NCI-H2081 (cell line): Measurements from ENCODE around the gene GIPC2.
A peak's percentile ranks its signal among the peaks of the same experiment; 100 is the strongest.
"Not testable (repeated sequence)": the region's sequence is repeated elsewhere in the genome, so short reads cannot be mapped to it uniquely, and the experiment has no call there.

Source experiments
- DNase-seq, 2 experiments: peaks; one replicate each; lab custom pipeline; 2025; lab: John Stamatoyannopoulos, UW

The GIPC2 gene

GRCh38 chr1:78038071-78038470 is 7.7 kb upstream of the GIPC2 start:
- peak in 1 of 2 experiments; percentile 2 for DNase-seq

- DNase-seq, result peak in 1 of 2 experiments; percentile 9
Measured at GRCh38 chr1:78038491-78038939, 7.3 kb upstream of the GIPC2 start.

DNA sequence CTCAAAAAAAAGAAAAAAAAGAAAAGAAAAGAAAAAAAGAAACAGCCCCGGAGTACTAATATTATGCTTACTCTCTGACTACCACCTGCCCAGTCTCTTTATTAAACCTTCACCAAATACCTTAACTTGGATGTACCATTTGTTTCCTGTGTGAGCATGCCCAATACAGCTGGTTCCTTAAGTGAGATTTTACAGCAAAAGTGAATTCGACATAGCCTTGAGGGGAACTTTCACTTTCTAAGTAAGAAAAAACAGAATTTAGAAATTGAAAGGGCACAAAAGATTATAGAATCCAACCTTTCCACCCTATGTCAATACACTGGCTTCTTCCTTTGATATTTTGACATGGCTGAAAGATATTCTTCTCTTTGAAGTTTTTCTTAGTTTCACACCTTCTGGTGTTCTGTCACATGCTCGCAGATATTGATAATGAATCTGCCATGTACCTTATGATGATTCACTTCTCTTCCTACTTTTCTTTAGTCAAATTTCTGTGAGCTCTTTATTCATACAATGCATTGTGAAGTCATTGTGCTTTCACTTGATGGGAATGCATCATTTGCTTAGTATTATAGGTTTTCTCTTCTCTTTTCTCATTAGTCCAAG is 5.2 kb upstream of the GIPC2 start:
- no peak for DNase-seq

- DNase-seq, result no peak
Measured at GRCh38 chr1:78043436-78043835, 2.3 kb upstream of the GIPC2 start.

DNA sequence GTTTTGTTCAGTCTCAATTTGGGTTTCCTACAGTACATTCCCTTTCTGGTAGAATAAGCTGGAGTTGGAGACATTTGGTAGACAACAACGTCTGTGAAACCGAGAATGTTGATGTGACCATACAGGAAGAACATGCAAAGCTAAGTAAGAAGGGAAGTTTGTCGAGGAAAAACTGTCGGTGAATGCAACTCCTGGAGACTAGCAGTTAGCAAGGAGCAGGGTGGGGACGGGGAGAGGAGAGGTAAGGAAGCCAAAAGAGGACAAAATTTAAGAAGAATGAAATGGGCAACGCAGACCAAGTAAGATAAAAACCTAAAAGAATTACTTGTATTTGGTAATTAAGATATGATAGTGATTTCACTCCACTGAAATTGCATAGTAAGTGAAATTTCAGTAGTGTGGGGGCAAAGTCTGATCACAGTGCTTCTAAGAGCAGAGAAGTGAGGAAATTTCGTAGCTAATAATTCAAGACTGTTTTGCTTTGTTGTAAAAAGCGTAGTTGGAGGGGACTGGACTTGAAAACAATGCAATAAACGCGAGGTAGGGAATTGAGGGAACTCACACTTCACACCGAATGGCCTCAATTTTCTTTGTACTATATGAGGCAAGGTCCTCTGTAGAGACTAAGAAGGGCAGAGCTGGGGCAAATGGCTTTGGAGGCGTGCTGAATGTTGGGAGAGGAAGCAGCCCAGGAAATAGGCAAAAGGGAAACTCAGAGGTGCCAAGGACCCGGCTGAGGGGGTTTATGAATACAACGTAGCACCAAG is 787 bp upstream of the GIPC2 start:
- DNase-seq, result no peak

DNA sequence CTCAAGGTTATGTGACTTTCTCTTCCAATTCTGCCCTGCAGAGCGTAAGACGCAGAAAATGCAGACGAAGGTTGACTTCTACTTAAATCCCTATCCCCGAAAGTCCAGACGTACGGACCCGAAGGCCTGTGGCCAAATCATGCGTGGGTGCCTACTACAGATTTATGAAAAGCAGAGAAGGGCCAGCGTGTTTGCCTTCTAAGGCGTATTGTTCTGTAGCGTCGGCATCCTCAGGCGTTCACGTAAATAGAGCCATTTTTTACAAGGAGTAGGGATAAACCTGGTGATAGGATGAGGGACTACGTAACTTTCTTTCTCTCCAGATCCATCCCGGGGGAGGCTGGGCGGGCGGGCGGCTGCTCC is 222 bp upstream of the GIPC2 start:
- no peak for DNase-seq

DNA sequence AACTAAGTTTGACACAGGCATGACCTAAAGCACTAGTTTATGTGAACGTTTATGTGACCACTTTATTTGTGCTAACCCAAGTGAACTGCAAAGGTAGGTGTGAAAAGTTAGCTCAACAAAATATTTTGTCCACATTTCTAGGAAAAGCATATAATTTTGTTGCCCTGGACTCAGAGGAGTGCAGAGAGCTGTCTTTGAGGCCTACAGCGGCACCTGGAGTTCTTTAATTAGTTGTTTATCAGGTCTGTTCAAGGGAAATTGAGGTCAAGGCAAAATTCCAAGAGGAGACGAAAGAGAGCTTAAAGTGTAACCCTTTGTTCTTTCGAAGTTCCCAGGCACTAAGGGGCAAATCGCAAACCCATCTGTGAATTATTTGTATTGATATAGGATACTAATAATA is 1.3 kb downstream of the GIPC2 start:
- no peak for DNase-seq

DNA sequence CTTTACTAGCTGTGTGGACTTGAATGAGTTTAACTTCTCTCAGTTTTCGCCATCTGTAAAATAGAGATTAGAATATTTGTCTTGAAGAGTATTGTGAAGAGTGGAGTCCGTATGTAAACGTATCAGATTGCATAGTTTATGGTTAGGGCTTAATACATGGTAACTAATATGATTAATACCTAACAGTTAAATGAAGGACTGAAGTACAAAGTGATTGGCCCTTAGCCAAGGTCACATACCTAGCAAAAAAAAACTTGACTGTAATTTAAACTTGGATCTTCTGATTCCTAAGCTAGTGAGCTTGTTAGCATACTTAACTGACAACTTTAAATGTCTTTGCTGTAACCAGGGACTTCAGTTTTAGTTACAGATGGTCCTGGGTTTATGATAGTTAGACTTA is 1.9 kb downstream of the GIPC2 start:
- DNase-seq, result no peak

DNA sequence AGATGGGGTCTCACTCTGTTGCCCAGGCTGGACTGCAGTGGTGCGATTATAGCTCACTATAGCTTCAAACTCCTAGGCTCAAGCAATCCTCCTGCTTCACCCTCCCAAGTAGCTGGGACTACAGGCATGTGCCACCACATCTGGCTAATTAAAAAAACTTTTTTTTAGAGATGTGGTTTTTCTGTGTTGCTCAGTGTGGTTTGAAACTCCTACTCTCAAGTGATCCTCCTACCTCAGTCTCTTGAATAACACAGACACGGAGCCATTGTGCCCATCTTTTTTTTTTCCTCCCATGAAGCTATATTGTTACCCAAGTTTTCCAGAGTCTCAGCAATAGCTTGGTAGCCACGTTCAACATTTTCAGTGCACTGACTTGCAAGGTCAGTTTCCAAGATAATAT is 2.7 kb downstream of the GIPC2 start:
- DNase-seq, result no peak

GRCh38 chr1:78049396-78049795 is 3.6 kb downstream of the GIPC2 start:
- no peak for DNase-seq

DNA sequence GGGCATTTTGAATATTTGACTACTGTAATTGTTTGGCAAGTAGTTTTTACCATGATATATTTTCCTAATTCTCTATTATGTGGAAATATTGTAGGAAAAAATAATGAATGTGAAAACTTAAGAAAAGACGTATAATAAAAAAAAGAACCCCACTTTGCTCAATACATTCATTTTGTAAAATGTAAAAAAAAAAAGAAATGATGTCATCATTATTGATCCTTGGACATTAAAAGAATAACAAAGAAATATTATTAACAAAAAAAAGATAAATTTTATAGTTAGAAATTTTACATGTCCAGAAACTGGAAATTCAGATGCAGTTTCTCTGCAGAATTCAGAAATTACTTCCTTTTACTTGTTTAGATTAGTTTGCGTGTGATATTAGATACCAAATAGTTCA is 5.2 kb downstream of the GIPC2 start:
- no peak for DNase-seq

DNA sequence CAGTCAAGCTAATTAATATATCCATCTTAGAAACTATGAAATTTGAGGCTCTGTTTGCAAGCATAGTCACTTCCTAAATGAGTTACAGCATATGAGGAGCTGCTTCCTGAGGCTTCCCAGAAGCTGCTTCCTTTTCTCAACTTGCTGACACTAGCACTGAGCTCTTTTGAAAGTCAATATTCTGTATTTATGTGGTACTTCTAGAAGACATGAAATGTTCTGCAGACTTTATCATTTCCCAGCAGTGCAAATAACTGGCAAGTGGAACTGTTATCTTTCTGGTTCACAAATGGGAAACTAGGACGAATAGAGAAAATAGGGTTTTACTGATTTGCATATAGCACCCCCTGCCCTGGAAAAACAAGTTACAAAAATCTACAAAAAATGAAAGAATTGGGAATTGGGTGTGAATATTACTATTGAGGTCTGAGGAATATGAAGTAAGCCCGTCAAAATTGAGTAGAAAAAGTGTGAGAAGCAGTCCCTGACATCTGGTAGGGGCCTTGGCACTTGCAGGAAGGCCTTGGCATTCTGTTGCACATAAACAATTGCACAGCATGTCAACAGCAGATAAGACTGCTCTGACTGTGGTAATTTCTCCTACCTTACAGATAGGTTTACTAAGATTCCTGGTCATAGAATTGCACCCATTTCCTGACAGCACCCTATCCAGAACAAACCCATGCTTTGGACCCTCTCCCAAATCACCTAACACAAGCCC is 7.1 kb downstream of the GIPC2 start:
- DNase-seq, result no peak

- DNase-seq, result no peak
Measured at GRCh38 chr1:78053498-78053897, 7.7 kb downstream of the GIPC2 start.

DNA sequence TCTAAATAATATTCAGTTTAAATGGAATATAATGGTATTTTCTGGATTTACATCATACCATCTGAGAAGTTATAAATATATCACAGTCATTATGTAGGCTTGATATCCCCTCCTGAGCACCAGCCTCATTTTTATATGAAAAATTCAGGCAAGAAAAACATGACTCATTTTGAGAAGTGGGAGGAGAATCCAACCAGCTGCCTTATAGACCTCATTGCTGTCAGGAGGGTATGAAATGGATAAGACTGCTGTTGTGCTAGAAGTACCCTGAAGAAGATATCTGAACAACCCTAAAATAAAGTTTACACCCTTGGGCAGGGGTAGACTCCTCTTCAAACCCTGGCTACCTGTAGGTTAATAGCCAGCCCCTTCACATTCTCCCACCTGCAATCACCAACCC is 8.8 kb downstream of the GIPC2 start:
- no peak for DNase-seq

DNA sequence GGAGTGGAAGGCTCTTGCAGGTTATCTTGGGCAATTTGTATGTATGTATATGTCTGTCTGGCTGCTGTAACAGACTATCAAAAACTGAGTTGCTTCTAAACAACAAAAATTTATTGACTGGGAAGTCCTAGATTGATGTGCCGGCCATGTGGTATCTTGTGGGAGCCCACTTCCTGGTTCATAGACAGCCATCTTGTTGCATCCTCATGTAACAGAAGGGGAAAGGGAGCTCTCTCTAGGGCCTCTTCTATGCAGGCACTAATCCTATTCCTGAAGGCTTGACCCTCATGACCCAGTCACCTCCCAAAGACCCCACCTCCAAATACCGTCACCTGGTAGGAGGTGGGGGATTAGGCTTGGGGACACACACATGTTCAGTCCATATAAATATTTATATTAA is 9.2 kb downstream of the GIPC2 start:
- no peak for DNase-seq

DNA sequence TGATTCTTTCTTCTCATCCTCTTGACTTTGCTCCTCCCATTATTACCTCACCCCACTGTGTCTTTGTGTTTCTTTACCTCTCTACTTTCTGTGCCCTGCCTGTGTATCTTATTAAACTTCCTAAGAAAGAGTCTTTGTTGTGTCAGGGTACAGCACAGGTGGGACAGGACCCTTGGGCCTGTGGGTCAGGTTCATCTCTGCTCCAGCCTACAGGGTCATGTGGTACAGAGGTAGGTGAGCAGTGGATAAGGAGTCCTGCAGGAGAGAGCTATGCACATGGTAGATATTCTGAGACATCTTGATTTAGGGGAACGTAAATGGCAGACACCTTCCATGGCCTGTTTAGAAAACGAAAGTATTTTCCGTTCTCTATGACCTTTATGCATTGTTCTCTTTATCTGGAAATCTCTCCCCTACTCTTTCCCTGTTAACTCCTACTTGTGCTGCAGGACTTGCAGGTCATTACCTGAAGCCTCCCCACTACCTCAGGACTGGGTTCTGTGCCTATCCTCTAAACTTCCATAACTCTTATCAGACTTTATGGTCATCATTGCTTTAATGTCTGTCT is 9.9 kb downstream of the GIPC2 start:
- no peak for DNase-seq

- no peak for DNase-seq
Measured at GRCh38 chr1:78058670-78059069, 12.9 kb downstream of the GIPC2 start.

DNA sequence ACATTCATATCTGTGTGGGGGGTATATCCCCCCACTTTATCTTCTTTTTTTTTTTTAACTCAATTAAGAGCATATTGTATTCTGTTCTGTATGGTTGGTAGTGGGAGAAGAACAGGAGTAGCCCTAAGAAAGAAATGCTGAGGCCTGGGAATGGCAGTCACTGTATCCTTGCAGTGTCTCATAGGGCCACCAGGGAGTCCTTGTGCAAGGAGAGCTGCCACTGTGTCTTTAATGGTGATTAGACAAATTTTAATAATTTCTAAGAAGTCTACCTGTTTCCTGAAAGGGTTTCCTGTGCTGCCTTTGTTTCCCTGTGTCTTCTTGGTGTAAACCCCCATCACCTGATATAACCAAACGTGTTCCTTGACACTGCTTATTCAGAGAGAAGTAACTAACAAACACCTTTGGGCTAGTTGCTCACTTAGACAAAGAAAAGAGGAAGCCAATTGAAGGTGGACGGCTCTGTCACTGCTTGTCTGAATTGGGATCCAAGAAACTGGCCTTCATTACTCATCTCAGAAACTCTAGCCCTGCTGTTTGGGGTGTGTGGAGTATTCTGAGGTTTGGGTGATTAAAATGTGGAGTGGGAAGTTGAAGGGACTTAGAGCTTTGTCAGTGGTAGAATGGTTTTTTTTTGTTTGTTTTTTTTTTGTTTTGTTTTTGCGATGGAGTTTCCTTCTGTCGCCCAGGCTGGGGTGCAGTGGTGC is 15.2 kb downstream of the GIPC2 start:
- DNase-seq, result no peak

DNA sequence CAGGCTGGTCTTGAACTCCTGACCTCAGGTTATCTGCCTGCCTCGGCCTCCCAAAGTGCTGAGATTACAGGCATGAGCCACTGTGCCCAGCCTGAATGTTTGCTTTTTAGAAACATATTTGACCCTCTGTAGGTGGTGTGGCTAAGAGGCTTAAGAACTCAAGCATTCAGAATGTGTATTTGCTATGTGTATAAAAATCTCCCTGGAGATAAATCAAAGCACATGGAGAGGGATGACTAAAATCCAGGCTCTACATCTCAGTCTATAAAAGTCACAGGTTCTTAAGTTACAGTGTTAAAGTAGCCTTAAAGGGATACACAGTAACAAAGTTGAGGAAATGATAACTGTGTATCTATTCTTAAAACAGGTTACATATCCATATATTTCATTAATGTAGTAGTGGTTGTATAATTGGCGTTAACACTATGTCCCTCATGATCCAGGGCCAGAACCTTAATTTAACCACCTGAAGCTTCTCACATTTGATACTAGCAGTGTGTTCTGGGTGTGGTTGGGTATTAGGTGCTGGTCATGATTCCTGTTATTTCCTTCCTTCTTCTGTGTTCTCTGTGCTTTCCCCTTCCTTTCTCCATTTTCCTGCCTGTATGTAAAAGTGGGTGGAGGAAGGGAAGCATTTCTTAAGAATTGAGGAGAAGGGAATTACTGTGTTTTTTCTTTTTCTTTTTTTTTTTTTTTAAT is 16.2 kb downstream of the GIPC2 start:
- no peak for DNase-seq

- DNase-seq, result not testable (repeated sequence)
Measured at GRCh38 chr1:78064886-78065285, 19.1 kb downstream of the GIPC2 start.

DNA sequence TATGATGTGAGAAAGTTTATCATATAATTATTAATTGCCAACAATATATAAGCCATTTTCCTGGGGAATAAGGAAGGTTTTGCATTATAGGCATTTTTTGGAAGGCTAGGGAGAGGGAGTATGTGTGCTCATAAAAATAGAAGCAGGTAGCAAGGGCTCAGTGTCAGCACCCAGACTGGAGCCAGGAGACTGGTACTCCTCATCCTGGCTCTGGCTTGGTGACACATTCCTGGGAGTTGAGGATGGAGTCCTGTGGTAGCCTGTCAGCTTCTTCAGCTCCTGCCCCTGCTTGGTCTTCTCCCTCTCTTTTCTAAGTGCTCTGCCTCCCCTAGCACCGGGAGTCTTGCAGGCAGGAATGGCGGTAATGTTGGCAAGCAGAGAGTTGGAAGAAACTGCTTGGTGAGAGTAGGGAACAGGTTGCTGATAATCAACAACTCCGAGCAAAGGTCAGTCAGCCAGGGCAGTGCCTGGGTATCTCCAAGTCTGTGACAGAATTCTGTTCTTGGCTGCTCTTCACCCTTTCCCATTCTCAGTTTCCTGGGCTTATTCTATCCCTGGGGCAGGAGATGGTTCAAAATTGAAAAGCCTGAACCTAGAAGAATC is 23.0 kb downstream of the GIPC2 start:
- no peak for DNase-seq
